T-helper 2 cell treated with Interferon-gamma antibody and Interleukin-4, amounts not matched to agents 100 ng/mL and 5 ng/mL, for 36 hours (primary cell): Measurements from ENCODE around the gene ITCH. TPM values are rescaled to one million over a fixed set of nuclear protein-coding genes. Genes with fewer than 3 reads are reported as not detected.
"Not testable (repeated sequence)": the region's sequence is repeated elsewhere in the genome, so short reads cannot be mapped to it uniquely, and the experiment has no call there.

ENCODE experiments used
- intact Hi-C: fragments of 100-400 bp; cut with micrococcal nuclease; formaldehyde crosslinking; loops from one replicate; pipeline ENCODE4 v1.15.1; 2023
- total RNA-seq: library from RNA; stranded (reverse); gene quantifications from 2 replicates; pipeline ENCODE4 v1.2.3, GENCODE V29; 2022

The ITCH gene
- total RNA-seq, 1 donor from 2014 or later: 53.2 TPM

DNA sequence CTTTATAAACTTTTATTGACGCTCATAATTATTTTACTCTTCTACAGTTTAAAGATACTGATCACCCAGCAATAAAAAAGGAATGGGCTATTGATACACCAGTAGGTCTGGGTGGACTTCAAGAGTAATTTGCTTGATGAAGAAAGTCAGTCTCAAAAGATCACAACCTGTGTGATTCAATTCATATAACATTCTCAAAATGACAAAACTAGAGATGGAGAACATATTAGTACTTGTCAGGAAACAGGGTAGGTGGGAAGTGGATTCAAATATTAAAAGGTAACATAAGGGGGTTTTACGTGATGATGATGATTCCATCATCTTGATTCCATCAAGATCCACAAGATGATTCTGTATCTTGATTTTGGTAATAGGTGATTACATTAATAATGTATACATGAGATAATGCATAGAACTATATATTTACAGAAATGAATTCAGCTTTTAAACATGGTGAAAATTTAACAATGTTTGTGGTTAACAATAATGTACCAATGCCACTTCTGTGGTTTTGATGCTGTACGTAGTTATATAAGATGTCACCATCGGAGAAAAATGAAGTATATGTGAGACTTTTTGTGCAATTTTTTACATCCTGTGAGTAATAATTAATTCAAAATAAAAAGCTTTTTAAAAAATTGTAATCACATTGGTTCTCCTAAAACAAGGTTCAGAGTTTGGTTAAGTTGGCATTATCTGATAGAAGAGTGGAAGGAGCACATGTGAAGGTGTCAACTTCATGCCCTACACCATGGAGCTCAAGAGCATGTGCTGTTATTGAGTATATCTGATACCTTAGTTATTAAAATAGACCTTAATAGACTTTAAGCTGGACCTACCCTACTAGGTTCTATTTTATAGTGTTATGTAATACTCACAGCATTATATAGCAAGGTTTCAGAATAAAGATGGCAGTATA, 86.9 kb downstream of the ITCH start:
- intact Hi-C loops: no loop called here

DNA sequence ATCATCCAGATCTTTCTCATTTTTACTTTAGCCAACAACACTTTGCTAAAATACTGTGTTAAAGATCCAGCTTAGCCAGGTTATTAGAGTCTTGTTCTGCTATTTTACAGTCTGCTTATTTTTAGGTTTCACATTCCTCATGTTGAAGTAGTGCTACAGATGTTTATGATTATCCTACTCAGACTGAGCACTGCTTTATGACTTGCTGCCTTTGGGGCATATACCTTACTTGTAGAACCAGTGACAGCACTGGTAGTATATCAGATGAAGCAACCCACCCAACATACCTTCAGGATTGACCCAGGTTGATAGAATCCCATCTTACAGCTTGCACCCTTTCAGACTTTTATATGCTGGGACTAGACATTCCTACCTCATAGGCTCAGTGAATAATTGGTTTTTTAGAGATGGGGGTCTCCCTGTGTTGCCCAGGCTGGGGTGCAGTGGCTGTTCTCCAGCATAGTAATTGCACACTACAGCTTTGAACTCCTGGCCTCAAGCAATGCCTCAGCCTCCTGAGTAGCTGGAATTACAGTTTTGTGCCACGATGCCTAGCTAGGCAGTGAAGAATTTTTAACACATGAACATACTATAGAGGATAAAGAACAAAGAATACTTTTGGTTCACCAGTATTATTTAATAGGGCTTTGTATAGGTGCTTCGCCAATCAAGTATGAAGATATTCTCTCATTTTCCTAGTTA, 89.4 kb downstream of the ITCH start:
- intact Hi-C loops: no loop called here

DNA sequence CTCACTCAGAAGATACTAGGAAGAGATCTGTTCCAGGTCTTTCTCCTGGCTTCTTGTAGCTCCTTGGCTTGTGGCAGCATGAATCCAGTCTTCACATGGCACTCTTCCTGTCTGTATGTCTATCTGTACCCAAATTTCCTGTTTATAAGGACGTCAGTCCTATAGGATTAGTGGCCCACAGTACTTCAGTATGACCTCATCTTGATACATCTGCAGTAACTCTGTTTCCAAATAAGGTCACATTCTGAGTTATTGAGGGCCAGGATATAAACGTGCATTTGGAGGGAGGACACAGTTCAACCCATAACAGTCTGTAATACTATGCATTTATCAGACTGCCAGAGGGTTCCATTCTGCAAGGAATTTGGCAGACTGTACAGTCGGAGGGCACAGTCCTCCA, 95.6 kb downstream of the ITCH start:
- intact Hi-C loops: no loop called here

DNA sequence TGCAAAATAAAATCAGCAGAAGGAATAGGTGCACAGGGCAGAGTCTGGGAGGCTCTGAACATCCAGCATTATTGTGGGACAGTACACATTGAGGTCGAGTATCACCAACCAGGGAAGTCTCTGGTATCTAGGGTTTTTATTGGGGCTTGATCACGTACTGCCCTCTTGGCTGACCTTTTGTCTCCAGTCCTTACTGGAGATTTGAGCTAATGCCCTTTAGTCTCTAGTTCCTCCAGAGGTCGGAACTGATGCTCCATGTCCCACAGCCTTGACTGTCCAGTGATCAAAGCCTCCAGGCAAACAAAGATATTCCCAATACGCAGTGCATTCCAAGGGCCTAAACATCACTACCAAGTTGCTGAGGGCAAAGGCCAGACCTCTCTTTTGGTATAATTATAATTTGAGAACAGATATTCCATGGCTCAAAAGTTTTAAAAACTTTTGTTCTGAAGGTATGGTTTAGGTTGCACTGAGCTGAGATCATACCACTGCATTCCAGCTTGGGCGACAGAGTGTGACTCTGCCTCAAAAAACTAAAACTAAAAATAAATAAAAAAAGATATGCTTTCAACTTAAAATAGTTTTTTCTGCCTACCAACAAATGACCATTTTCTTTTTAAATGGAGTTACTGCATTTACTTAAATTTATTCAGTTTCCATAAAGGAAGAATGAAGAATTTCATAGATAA, 96.3 kb downstream of the ITCH start:
- intact Hi-C loops: no loop called here

DNA sequence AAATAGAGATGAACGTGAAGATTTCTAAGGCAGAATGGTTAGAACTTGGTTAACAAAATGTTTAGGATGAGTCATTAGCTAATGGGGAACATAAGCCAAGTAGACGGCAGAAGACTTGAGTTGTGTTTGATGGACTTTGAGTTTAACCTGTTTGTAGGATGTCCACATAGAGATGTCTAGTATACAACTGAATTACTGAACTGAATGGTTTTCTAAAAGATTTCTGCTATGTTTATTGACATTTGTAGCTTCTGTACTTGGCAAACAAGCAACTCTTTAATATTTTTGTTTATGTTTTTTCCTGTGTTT, 98.7 kb downstream of the ITCH start:
- intact Hi-C loops: no loop called here

DNA sequence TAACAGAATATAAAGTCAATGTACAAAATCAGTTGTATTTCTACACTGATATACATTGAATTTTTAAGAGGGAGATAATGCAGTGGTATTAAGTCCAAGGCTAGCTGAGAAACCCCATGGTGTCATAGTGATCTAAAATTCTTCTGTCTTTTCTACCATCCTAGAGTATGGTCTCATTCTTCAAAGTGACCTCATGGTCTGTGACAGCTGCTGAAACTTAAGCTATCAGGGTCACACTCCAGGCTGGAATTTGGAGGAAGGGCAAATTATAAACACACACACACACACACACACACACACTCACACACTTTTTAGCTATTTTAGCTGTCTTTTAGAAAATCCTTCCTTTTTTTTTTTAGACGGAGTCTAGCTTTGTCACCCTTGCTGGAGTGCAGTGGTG, 105.9 kb downstream of the ITCH start:
- intact Hi-C loops: no loop called here

DNA sequence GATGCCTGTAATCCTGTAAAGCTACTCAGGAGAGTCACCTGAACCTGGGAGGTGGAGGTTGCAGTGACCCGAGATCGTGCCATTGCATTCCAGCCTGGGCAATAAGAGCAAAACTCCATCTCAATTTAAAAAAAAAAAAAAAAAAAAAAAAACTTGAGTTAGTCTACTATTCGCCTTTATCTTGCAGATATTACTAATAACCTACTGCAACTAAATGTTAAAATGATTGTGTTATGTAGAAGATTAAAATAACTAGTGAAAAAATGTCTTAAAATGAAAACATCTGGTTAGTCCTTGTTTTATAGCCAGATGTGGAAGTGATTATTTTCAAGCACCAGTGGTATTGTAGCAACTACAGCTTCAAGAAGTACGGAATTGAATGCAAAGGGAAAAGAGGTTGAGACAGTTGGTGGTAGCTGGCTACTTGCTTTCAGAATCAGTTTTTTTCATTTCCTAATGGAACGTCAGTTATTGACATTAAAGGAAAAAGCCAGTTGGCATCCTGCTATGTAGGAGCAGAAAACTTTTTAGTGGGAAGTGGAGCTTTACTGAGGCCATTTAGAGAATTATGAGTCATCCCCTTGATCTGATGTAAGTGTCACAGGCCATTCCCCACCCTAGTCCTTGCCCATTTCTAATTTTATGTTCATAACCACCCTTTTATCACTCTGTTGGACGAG, 109.3 kb downstream of the ITCH start:
- intact Hi-C loops: no loop called here

DNA sequence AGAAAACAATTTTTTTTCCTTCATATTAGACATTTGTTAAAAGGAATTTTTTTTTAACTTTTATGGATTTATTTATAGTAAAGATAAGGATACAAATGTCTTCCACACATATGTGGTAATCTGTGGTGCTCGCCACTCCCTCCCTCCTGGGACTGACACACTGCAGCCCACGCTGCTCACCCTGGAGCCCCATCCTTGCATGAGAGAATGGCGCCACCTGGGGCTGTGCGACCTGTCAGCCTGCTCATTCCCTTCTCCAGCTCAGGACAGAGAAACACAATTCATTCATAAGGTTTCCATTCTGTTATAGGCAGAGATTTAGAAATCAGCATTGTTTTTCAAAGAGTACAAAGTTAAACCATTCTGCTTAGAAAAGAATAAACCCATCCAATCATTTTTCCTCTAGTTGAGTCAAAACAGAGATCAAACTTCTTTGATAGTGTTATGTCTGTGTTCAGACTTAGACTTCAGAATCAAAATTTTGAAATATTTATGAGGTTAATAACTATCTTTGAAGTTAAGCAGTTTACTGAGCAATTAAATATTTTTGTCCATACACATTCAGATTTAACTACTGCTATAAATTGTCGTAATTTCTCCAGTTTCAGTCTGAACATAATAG, 110.3 kb downstream of the ITCH start:
- intact Hi-C loops: no loop called here

DNA sequence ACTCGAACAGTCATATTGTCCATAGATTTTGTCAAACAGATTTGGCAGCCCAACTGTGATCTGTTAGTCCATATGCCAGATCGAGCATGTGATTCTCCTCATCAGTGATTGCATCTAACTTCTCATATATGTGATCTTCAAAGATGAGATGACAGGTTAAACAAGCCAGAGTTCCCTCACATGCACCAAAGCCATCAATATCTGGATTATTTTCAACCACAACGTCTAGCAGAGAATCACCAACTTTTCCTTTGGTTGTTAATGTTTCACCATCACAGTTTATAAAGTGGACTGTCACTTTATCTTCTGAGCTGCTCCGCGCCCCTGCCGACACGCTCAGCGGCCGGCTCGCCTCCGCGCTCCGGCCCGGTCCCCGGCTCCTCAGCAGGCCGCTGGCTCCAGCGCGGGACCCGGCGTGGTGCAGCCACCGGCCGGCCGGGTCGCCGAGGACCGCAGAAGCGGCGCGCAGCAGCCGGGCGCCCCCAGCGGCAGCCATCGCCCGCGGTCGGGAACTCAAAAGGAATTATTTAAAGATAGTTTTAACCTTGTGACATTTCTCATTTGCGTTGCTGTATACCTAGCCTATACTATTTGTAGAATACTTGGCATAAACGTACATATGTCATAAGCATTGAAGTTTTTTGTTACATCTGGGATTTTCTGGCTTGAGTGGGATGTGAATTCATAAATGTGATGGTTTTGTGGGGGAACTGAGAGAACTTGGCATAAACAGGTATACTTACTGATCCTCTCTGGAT, 113.1 kb downstream of the ITCH start:
- intact Hi-C loops: loop anchor here (2.0 kb wide), 1 partner anchor 163 kb away; no protein-coding TSS in a partner anchor

DNA sequence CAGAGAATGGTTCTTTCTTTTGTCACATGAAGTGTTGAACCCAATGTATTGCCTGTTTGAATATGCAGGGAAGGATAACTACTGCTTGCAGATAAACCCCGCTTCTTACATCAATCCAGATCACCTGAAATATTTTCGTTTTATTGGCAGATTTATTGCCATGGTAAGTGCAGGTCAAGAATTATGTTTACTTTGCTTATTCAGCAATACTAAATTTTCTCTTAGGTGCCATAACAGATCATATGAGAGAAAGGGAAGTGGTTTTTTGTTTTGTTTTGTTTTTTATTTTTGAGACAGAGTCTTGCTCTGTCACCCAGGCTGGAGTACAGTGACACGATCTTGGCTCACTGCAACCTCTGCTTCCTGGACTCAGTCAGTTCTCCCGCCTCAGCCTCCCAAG, 116.6 kb downstream of the ITCH start:
- intact Hi-C loops: no loop called here

DNA sequence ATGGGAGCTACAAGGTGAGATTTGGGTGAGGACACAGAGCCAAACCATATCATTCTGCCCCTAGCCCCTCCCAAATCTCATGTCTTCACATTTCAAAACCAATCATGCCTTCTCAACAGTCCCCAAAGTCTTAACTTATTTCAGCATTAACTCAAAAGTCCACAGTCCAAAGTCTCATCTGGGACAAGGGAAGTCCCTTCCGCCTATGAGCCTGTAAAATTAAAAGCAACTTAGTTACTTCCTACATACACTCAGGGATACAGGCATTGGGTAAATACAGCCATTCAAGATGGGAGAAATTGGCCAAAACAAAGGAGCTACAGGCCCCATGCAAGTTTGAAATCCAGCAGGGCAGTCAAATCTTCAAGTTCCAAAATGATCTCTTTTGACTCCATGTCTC, 119.1 kb downstream of the ITCH start:
- intact Hi-C loops: not testable (repeated sequence)

DNA sequence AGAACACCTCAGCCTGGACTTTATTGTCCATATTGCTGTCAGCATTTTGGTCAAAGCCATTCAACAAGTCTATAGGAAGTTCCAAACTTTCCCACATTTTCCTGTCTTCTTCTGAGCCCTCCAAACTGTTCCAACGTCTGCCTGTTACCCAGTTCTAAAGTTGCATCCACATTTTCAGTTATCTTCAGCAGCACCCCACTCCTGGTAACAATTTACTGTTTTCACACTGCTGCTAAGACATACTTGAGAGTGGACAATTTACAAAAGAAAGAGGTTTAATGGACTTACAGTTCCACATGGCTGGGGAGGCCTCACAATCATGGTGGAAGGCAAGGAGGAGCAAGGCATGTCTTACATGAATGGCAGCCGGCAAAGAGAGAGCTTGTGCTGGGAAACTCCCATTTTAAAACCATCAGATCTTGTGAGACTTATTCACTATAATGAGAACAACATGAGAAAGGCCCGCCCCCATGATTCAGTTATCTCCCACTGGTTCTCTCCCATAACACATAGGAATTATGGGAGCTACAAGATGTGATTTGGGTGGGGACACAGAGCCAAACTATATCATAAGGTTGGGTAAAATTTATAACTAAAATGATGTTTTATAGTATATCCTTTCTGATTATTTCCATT, 120.6 kb downstream of the ITCH start:
- intact Hi-C loops: not testable (repeated sequence)

DNA sequence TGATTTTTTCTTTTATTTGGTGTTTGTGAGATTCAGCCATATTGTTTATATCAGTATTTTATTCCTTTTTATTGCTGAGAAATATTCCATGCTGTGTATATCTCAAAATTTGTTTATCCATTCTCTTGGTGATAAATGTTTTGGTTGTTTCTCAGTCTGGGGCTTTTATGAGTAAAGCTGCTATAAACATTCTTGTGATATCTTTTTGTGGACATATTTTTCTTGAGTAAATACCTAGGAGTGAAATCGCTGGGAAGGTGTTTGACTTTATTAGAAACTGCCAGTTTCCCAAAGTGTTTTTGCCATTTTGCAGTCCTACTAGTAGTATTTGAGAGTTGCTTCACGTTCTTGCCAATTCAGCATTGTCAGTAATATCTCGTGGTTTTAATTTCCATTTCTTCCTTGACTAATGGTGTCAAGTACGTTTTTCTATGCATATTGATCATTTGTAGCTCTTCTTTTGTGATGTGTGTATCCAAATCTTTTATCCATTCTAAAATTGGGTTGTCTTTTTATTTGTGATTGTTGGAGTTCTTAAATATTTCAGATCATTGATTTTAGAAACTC, 122.1 kb downstream of the ITCH start:
- intact Hi-C loops: no loop called here

DNA sequence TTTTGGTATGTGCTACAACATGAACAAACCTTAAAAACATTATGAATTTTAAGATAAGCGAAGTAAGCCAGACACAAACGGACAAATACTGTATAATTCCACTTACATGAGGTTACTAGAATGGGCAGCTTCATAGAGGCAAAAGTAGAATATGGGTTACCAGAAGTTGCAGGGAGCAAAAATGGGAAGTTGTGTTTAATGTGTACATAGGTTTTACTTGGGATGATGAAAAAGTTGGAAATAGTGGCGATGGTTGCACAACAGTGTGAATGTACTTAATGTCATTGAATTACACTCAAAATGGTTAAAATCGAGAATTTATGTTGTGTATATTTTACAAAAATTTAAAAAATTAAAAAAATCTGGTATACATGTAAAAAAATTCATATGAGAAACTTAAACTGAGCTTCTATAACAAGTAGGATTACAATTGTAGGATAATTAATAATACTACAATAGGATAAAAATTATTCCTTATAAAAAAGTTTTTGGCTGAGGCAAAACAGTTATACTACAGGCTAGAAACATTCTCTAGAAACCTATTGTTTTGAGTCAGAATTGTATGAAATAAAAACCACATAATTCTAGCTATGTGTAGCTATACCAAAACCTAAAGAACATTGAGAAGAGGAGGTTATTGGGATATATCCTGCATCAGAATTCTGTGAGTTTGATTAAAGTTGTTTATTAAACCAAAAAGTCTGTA, 128.3 kb downstream of the ITCH start:
- intact Hi-C loops: no loop called here

DNA sequence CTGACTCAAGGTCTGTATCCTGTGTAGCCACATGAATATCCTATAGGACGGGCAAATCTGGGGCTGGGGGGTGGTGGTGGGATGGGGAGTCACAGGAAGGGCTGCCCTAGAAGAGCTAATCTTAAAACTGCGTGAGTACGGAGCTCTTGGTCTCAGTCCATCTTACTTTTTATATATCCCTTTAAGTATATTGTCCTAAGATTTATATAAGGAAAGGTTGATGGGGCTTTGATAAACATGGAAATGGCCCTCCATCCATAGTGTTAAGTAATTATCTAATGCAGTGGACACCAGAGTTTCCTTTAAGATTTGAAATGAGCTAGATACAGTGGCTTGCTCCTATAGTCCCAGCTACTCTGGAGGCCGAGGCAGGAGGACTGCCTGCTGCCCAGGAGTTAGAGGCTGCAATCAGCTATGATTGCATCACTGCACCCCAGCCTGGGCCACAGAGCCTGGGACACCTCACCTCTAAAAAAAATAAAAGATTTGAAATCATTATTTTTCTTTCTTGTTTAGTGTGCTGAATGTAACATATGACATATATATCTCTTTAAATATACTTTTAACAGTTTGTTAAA, 128.9 kb downstream of the ITCH start:
- intact Hi-C loops: no loop called here

DNA sequence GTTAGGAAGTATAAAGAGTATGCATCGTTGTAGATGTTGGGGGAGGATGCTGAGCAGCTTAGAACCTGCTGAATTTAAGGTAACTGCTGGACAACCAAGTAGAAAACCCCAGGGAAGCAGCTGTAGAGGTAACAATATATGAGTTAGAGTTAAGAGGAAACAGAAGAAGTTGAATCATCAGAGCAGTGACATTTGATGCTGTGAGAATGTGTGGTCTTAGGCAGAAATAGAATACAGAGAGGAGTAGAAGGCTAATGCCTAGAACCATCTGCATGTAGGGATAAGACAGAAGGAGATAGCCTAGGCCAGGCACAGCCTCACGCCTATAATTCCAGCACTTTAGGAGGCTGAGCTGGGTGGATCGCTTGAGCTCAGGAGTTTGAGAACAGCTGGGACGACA, 130.6 kb downstream of the ITCH start:
- intact Hi-C loops: no loop called here

DNA sequence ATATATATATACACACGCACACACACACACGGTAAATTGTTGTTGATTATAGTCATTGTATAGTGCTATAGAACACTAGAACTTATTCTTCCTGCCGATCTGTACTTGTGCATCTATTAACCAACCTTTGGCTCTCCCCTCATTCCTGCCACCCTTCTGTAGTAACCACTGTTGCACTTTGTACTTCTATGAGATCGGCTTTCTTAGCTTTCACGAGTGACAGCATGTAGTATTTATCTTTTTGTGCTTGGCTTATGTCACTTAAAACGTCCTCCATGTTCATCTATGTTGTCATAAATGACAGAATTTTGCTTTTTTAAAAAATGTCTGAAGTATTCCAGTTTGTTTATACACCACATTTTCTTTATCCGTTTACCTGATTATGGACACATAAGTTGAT, 132.2 kb downstream of the ITCH start:
- intact Hi-C loops: no loop called here

DNA sequence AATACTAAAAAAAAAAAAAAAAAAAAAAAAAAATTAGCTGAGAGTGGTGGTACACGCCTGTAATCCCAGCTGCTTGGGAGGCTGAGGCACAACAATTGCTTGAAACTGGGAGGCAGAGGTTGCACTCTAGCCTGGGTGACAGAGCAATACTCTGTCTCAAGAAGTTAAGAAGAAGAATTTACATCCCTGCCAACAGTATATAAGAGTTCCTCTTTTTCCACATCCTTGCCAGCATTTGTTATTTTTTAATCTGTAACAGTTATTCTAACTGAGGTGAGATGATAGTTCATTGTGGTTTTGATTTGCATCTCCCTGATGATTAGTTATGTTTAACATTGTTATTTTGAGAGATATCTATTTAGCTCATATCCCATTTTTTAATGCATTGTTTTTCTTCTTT, 132.8 kb downstream of the ITCH start:
- intact Hi-C loops: no loop called here

DNA sequence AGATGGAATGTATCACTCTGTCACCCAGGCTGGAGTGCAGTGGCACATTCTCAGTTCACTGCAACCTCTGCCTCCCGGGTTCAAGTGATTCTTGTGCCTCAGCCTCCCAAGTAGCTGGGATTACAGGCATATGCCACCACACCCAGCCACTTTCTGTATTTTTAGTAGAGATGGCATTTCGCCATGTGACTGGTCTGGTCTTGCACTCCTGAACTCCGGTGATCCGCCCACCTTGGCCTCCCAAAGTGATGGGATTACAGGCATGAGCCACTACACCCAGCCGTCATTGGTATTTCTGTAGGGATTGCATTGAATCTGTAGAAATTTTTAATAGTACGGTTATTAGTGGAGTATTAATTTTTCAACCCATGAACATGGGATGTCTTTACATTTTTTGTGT, 134.5 kb downstream of the ITCH start:
- intact Hi-C loops: not testable (repeated sequence)
